HTERT RPE-1 (cell line): ENCODE results near the gene PTPN1.
"Not testable (repeated sequence)": the region's sequence is repeated elsewhere in the genome, so short reads cannot be mapped to it uniquely, and the experiment has no call there.

Experiments
- in situ Hi-C: fragments of 300-500 bp; cut with MboI; formaldehyde crosslinking; loops from 4 replicates; pipeline ENCODE4 v1.14.3; 2020; ENCODE audit warnings: low sequenced_read_pairs

PTPN1 gene

DNA sequence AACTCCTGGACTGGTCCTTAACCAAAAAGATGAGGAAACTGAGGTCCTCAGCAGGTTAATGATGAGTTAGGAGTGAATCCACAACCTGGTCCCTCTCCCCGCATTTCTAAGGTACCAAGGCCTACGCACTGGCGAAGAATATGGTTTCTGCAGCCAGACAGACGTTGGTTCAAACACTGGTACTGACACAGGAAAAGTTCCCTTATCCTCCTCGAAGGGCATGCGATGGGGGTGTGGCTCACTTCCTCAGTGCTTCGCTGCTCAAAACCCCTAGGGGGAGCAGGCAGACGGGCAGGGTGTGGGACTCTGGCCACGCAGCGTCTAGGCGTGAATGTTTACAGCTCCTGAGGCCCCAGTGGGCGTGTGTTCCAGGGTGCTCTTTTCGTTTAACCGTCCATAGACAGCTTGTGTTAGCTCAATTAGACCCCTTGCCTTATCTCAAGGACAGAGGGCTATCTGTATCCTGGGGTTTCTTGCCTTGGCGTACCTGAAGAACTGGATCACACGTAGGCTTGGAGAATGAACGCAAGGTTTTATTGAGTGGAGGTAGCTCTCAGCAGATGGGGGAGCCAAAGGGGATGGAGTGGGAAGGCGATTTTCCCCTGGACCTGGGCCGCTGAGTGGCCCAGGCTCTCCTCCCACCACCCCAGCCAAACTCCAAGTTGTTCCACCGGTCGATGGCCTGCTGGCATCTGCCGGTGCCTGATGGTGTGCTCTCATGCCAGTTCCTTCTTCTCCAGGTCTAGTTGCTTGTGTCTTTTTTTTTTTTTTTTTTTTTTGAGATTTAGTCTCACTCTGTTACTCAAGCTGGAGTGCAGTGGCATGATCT, 31.8 kb upstream of the PTPN1 start:
- in situ Hi-C loops, result no loop called here

- in situ Hi-C loops, result no loop called here
These were observed 28.4 kb upstream of the PTPN1 start for GRCh38 chr20:50481741-50482140.

- in situ Hi-C loops, result no loop called here
These were observed 27.7 kb upstream of the PTPN1 start for GRCh38 chr20:50482396-50482981.

GRCh38 chr20:50484271-50484976, 25.8 kb upstream of the PTPN1 start:
- in situ Hi-C loops, result no loop called here

DNA sequence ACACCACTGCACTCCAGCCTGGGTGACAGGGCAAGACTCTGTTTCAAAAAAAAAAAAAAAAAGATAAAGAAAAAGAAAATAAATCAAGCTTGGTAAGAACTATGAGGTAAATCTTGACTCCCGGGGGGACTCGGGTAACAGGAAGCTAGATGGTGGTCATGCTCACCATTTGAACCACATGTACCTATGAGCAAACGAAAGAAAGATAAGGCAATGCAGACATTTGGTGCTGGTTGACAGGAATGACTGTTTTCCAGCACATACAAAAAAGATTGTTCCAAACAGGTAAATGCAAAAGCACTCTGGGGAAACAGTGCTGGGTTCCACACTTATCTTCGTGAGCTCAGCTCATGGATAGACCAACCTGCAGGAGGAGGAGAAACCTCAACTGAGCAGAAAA, 22.8 kb upstream of the PTPN1 start:
- in situ Hi-C loops, result no loop called here

DNA sequence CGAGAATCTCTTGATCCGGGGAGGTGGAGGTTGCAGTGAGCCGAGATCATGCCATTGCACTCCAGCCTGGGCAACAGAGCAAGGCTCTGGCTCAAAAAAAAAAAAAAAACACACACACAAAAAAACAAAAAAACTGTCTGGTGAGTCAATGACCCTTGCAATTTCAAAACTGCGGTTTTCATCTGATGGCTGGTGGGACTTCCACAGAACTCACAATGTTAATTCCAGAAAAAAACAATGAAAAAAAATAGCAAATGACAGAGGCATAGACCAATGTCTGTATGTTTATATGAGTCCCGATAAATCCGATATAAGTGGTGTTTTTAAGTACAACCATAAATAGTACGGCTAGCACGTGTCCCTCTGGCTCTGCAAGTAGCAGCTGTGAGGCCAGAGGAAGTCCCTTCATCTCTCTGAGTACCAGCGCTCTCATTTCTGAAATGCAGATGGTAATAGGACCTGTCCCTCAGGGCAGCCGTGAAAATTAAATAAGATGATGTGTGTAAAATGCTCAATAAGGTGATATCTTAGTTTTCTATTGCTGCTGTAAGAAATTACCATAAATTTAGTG, 21.9 kb upstream of the PTPN1 start:
- in situ Hi-C loops, result no loop called here

GRCh38 chr20:50491168-50491567, 19.0 kb upstream of the PTPN1 start:
- in situ Hi-C loops, result no loop called here

GRCh38 chr20:50491926-50492634, 18.1 kb upstream of the PTPN1 start:
- in situ Hi-C loops, result no loop called here

DNA sequence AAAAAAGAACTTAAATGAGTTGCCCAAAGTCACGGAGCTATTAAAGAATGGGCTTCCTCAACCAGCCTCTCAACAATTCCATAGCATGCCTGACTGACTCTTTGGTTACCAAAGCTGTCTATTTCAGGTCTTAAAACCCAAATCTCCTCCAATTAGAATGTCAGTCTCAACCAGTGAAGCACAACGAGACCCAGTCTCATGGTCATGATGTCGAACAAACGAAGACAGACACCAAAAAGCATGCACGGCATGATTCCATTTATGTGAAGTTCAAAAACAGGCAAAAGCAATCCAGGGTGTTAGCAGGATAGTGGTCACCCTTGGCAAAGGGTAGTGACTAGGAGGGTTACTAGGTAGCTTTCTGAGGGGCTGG, 16.3 kb upstream of the PTPN1 start:
- in situ Hi-C loops, result no loop called here

DNA sequence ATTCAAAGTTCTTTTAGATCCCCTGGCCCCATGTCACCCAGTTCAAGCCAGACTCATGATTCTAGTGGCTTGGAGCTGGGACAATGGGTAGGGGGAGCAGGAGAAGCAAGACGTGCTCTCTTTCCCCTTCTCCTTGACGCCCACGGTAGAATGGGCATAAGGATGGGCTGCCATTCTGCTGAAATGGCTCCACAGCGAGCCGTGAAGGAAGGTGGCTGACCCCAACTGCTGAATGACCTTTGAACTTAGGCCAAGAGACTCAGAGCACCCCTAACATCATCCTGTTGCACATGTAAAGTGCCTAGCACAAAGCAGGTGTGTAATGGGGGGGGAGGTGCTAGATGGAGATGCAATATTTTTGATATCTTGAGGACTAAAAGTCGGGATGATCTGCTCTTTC, 15.8 kb upstream of the PTPN1 start:
- in situ Hi-C loops, result no loop called here

- in situ Hi-C loops, result no loop called here
These were observed 13.3 kb upstream of the PTPN1 start for GRCh38 chr20:50496773-50497385.

DNA sequence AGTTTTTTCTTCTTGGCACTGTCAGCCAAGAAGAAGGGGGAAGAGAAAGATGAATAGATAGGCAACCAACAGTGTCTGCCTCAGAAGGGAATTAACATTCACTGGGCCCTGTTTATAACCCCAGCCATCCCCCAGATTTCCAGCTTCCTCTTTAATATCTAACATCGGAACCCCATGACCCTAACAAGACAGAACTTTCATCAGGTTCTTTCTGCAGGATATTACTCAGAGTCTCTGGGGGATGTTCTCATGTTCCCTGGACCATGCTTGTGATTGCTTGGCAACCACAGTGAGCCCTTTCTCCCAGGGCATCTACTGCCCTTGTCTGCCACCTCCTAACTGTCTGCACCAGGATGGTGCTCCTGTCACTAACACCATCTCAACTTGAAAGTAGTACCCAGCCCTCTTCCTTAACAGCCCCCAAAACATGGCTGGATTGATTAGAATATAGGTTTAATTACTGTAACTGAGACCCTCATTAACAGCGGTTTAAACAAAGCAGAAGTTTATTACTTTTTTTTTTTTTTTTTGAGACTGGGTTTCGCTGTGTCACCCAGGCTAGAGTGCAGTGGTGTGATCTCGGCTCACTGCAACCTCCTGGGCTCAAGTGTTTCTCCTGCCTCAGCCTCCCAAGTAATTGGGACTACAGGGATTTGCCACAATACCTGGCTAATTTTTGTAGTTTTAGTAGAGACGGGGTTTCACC, 12.0 kb upstream of the PTPN1 start:
- in situ Hi-C loops, result no loop called here

- in situ Hi-C loops, result no loop called here
These were observed 10.2 kb upstream of the PTPN1 start for GRCh38 chr20:50499938-50500337.

DNA sequence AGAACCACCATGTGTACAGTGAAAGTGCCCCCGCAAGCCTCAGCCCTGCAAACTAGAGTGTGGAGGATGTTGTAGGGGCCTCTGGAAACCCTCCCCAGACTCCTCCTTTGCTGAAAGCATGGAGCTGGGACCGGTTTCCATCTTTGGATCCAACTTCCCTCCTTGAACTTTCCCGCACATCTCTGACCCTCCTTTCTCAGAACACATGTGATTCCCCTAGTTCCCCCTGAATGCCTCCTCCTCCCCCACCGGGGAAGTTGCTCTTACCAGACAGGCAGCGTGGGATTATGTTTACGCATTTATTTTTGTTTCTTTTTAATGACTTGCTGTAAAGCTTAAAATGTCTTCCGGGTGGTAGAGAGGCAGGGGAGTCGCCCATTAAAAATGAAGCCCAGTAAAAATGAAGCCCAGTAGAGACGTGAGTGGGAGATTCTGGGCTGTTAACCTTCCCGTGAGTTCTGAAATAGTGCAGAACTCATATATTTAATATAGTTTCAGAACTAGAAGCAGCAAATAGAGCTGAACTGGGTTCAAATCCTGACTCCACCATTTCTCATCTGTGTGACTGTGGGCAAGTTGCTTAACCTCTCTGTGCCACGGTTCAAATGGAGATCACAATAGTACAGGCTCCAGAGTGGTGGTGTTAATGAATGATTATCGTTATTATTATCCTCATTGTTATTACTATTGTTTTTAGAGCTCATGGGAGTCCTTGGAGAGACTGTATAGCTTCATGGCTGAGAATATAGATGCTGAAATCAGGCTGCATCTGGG, 8.0 kb upstream of the PTPN1 start:
- in situ Hi-C loops, result no loop called here

DNA sequence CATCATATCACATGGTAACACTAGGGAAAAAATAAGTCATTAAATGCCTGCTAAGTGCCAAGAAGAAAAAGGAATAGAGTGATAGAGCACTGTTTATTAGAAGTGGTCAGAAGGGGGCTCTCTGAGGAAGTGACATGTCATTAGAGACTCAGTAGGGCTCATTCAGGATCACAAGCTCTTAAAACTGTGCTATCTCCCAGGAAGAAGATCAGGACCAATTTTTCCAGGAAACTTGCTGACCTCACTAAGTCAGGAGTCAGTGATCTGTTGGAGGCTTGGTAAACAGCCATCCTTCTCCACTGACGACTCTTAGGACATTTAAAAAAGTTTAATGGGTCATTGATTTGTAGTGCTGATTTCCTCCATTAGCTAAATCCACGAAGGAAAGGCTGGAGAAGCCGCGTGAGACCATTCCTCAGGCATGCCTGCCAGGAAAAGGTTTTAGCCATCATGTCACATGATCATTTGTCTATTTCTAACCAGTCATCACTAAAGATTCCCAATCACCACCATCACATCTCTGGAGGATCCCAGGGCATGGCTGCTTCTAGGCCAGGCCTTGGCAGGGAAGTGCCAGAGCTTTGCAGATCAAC, 5.9 kb upstream of the PTPN1 start:
- in situ Hi-C loops, result no loop called here

DNA sequence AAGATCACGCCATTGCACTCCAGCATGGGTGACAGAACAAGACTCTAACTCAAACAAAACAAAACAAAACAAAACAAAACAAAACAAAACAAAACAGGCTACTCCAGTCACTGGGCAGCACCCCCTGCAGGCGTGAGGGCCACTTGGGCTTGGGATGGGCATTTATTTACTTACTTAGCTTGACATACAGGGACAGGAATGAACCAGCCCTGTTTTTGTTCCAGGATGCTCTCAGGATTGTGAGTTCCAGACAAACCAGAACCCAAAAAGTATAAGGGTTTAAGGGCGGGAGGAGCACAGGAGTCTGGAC, 4.0 kb upstream of the PTPN1 start:
- in situ Hi-C loops, result no loop called here

DNA sequence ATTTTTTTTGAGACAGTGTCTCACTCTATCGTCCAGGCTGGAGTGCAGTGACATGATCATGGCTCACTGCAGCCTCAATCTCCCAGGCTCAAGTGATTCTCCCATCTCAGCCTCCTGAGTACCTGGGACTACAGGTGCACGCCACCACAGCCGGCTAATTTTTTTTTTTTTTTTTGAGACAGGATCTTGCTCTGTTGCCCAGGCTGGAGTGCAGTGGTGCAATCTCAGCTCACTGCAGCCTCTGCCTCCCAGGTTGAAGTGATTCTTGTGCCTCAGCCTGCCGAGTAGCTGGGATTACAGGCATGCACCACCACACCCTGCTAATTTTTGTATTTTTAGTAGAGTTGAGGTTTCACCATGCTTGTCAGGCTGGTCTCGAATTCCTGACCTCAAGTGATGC, 2.4 kb upstream of the PTPN1 start:
- in situ Hi-C loops, result not testable (repeated sequence)

DNA sequence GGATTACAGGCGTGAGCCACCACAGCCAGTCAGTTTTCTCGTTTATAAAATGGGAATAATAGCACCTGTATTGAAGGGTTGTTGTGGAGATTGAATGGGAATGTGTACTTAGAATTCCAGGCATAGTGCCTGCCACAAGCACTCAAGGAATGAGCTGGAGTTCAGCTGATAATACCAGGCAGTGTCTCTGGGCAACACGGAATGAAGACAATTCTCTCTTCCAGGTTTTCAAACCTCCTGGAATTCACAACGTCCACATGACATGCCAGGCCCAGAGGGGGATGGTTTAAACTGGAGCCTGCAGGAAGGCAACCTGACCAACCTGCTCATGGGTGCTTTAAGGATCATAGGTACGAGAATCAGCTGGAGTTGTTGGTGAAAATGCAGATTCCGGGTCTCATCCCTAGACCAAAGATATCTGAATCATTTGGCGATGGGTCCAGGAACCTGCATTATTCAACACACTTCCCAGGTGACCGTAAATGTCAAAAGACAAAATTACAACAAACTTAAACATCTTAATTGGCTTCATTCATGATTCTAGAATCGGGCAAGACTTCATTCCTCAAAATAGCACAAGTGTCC, 1.9 kb upstream of the PTPN1 start:
- in situ Hi-C loops, result no loop called here
